ENCODE results near the gene BACH2.

DNA sequence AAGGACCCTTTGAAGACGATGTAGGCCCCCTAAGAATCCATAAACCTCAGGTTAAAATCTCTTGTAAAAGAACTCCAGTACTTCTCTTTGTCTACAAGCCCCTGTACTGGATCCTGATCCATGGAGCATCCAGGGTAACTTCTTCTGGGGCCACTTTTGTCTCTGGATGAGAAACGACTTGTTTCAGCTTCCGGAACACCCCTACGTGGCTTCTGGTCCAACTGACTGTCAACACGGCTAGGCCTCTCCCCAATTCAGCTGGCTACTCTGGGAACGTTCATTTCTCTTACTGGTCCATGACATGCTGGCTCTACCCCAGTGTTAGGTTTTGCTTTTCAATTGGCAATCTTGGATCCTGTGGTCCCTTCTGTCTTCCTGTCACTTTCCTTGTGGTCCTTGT, 198.0 kb downstream of the BACH2 start:
- no peak for TF ChIP-seq TAF1 (IDR thresholded peaks at IDR 0.05; ENCODE audit: borderline replicate concordance, insufficient read depth, low read length)
- TF ChIP-seq, protein P1, sequence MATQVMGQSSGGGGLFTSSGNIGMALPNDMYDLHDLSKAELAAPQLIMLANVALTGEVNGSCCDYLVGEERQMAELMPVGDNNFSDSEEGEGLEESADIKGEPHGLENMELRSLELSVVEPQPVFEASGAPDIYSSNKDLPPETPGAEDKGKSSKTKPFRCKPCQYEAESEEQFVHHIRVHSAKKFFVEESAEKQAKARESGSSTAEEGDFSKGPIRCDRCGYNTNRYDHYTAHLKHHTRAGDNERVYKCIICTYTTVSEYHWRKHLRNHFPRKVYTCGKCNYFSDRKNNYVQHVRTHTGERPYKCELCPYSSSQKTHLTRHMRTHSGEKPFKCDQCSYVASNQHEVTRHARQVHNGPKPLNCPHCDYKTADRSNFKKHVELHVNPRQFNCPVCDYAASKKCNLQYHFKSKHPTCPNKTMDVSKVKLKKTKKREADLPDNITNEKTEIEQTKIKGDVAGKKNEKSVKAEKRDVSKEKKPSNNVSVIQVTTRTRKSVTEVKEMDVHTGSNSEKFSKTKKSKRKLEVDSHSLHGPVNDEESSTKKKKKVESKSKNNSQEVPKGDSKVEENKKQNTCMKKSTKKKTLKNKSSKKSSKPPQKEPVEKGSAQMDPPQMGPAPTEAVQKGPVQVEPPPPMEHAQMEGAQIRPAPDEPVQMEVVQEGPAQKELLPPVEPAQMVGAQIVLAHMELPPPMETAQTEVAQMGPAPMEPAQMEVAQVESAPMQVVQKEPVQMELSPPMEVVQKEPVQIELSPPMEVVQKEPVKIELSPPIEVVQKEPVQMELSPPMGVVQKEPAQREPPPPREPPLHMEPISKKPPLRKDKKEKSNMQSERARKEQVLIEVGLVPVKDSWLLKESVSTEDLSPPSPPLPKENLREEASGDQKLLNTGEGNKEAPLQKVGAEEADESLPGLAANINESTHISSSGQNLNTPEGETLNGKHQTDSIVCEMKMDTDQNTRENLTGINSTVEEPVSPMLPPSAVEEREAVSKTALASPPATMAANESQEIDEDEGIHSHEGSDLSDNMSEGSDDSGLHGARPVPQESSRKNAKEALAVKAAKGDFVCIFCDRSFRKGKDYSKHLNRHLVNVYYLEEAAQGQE (IDR thresholded peaks at IDR 0.05; ENCODE audit: insufficient read depth in 1 of 2, low read depth in 2 of 2, low read length in 2 of 2) = no peak

All from PFSK-1 (cell line).